Kidney (tissue), 14 donors: Measurements from ENCODE around the gene TAF3. TPM values are rescaled to one million over a fixed set of nuclear protein-coding genes. Genes with fewer than 3 reads are reported as not detected.

ENCODE experiments used
- DNase-seq, 5 donors: peaks; one replicate each; pipeline ENCODE4 v3.0.0-alpha.2; 2013 to 2020
- FAIRE-seq: peaks from 2 replicates; lab custom pipeline; 2012; peaks lifted over from hg19 to GRCh38; lab: Jason Lieb, UNC
- H3K27ac ChIP-seq, 2 donors: one replicate each; pipeline ENCODE4 v1.7.0; 2013; ENCODE audit warnings: low read depth in 2 of 2, low read length in 2 of 2, inconsistent platforms in 1 of 2
- H3K27me3 ChIP-seq: one replicate; pipeline ENCODE4 v1.7.1; 2013; ENCODE audit warnings: low read length, inconsistent platforms; ENCODE audit not compliant: control insufficient read depth, insufficient read depth
- H3K36me3 ChIP-seq, 3 donors: one replicate each; pipeline versions ENCODE4 v1.7.0 to v1.7.1; 2013; ENCODE audit warnings: low read length in 3 of 3, control low read depth in 1 of 3, inconsistent platforms in 1 of 3; ENCODE audit not compliant: insufficient read depth in 3 of 3, control insufficient read depth in 2 of 3
- H3K4me1 ChIP-seq, 3 donors: one replicate each; pipeline versions ENCODE4 v1.7.0 to v1.7.1; 2013; ENCODE audit warnings: low read length in 3 of 3, inconsistent platforms in 1 of 3, low read depth in 1 of 3; ENCODE audit not compliant: control insufficient read depth in 2 of 3, insufficient read depth in 2 of 3
- H3K4me3 ChIP-seq, 3 donors: one replicate each; pipeline versions ENCODE4 v1.7.0 to v1.8.1; 2013; ENCODE audit warnings: low read length in 3 of 3, control low read depth in 1 of 3, inconsistent platforms in 1 of 3
- H3K9ac ChIP-seq, 3 donors: one replicate each; pipeline versions ENCODE4 v1.7.0 to v1.7.1; 2013; ENCODE audit warnings: low read length in 3 of 3, control low read depth in 1 of 3, inconsistent platforms in 1 of 3
- H3K9me3 ChIP-seq, 3 donors: one replicate each; pipeline versions ENCODE4 v1.7.0 to v1.7.1; 2013; ENCODE audit warnings: low read length in 3 of 3, control low read depth in 1 of 3, inconsistent platforms in 1 of 3; ENCODE audit not compliant: control insufficient read depth in 2 of 3, insufficient read depth in 1 of 3
- CTCF ChIP-seq: IDR thresholded peaks from 3 replicates; pipeline ENCODE4 v1.5.1; 2012; ENCODE audit warnings: mild to moderate bottlenecking, moderate library complexity, borderline replicate concordance; ENCODE audit not compliant: insufficient read depth; ENCODE audit errors: extremely low read depth
- intact Hi-C: fragments of 100-400 bp; cut with DNase I; formaldehyde crosslinking; loops from one replicate; pipeline ENCODE4 v1.11.1; 2022
- polyA plus RNA-seq: library from polyadenylated mRNA; stranded (reverse); fragments of 350-450 nt; fragmentation: Illumina TruSeq; extraction: RNeasy Lipid Tissue Mini Kit (QIAGEN cat#74804); gene quantifications from one replicate; pipeline ENCODE4 v1.2.3, GENCODE V29; 2014; ENCODE audit warnings: low read depth, low replicate concordance; ENCODE audit not compliant: insufficient read depth
- total RNA-seq: library from RNA; stranded (reverse); fragmentation: NEBNext Ultra II Directional; extraction: Animal tissue kit (Norgen Biotek cat#: 25700); gene quantifications from one replicate; pipeline ENCODE4 v1.2.1, GENCODE V29; 2021
- donor health status: control.
- donor health status: control.
- donor health status: control.
- donor health status: control.
- donor health status: control.
- donor health status: DM: yes; HTN: yes; CAD: no.
- donor health status: Normal renal cell carcinoma (clear cell type).

TAF3 gene
- total and polyA plus RNA-seq, 2 donors from 2014 or later = 4.0 to 8.7 TPM

- no peak overlapping the region for H3K4me3 ChIP-seq
- intact Hi-C loops = no loop called here
- no peaks in the 10 kb centered on the region for H3K9me3 ChIP-seq
- DNase-seq (peak in 2 of 5 donors; percentile 47 to 56), FAIRE-seq (no peak)
- peaks cover 0 to 6% (median 0%) of the 10 kb centered on the region in 3 donors for H3K4me1 ChIP-seq
- H3K27ac ChIP-seq = no peak overlapping the region
- no peaks in the 10 kb centered on the region for H3K36me3 ChIP-seq
- H3K9ac ChIP-seq = no peak overlapping the region
- no peak for TF ChIP-seq CTCF
- H3K27me3 ChIP-seq = no peaks in the 10 kb centered on the region
Observed at GRCh38 chr10:7932301-7933036, 114.2 kb downstream of the TAF3 start.

DNA sequence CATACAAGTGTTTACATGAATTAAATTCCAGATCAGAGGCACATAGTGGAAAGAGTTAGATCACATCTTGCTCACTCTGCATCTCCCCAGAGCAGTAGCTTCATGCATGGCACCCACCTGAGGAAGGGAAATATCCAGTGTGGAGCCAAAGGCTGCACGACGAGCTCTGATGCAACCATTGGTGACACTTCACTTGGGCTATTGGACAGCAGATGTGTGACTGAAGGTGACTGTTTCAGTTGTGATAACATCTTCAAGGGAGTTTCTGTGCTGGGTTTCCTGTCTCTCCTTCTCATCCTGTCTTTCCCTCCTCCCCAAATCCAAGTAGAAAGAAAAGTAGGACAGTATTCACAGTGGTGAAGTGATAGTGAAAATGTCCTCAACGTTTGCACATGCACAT lies 115.0 kb downstream of the TAF3 start:
- no peaks in the 10 kb centered on the region for H3K9me3 ChIP-seq
- peaks cover 0 to 6% (median 0%) of the 10 kb centered on the region in 3 donors for H3K4me1 ChIP-seq
- no peak overlapping the region for H3K27ac ChIP-seq
- FAIRE-seq (no peak), DNase-seq (no peak)
- no peak overlapping the region for H3K4me3 ChIP-seq
- H3K36me3 ChIP-seq = no peaks in the 10 kb centered on the region
- H3K27me3 ChIP-seq = no peaks in the 10 kb centered on the region
- intact Hi-C loops = no loop called here
- no peak for TF ChIP-seq CTCF
- H3K9ac ChIP-seq = no peak overlapping the region

- Histone ChIP-seq H3K4me1 (peaks cover 0 to 6% (median 0%) of the 10 kb centered on the region in 3 donors), H3K27ac (no peak overlapping the region), H3K9me3 (no peaks in the 10 kb centered on the region), H3K27me3 (no peaks in the 10 kb centered on the region), H3K9ac (no peak overlapping the region), H3K4me3 (no peak overlapping the region), H3K36me3 (no peaks in the 10 kb centered on the region)
- FAIRE-seq (no peak), DNase-seq (no peak)
- intact Hi-C loops = no loop called here
- TF ChIP-seq CTCF = no peak
Observed at GRCh38 chr10:7933757-7934156, 115.5 kb downstream of the TAF3 start.
